Pancreas (tissue), 10 donors: Measurements from ENCODE around the gene TMA7. TPM values are rescaled to one million over a fixed set of nuclear protein-coding genes. Genes with fewer than 3 reads are reported as not detected.
A peak's percentile ranks its signal among the peaks of the same experiment; 100 is the strongest.
"Not testable (repeated sequence)": the region's sequence is repeated elsewhere in the genome, so short reads cannot be mapped to it uniquely, and the experiment has no call there.

Experiments used
- ATAC-seq, 4 donors: fragments of 200-7000 bp; cut with Tn5 transposase; one replicate each; pipeline versions ENCODE4 v1.8.0 to v1.9.1; 2020; ENCODE audit warnings: mild to moderate bottlenecking in 4 of 4, moderate library complexity in 4 of 4
- DNase-seq, 6 donors: peaks; one replicate each; pipeline ENCODE4 v3.0.0-alpha.2; 2020
- FAIRE-seq: peaks from 2 replicates; lab custom pipeline; 2012; peaks lifted over from hg19 to GRCh38; lab: Jason Lieb, UNC
- H3K27ac ChIP-seq, 4 donors: fragments of 200-600 bp; sonication (generic); 1 replicate in 3 of 4; 2 replicates in 1 of 4; pipeline versions ENCODE4 v1.5.0 to v1.8.0; 2020
- H3K27me3 ChIP-seq, 4 donors: fragments of 200-600 bp; one replicate each; pipeline ENCODE4 v1.8.0; 2021
- H3K36me3 ChIP-seq, 3 donors: fragments of 200-600 bp; sonication (generic) in 1 of 3; one replicate each; pipeline versions ENCODE4 v1.5.0 to v1.8.0; 2020 to 2021
- H3K4me1 ChIP-seq, 3 donors: fragments of 200-600 bp; one replicate each; pipeline ENCODE4 v1.8.0; 2021
- H3K4me3 ChIP-seq, 4 donors: fragments of 200-600 bp; sonication (generic) in 2 of 4; one replicate each; pipeline versions ENCODE4 v1.5.0 to v1.8.0; 2020 to 2021
- H3K9me3 ChIP-seq, 4 donors: fragments of 200-600 bp; one replicate each; pipeline ENCODE4 v1.8.0; 2021
- WGBS, 2 donors: extraction: QIAGEN DNeasy Blood & Tissue Kit; methylation state at CpG; one replicate each; pipeline ENCODE4 v1.1.7; 2013; 5-methylcytosine and 5-hydroxymethylcytosine counted together
- intact Hi-C, 3 donors: fragments of 100-400 bp; cut with DNase I; formaldehyde crosslinking; loops; one replicate each; pipeline versions ENCODE4 v1.11.1 to v1.14.2; 2022
- polyA plus RNA-seq, 2 donors: library from polyadenylated mRNA; stranded (reverse); fragments of 200-250 nt; gene quantifications; one replicate each; pipeline ENCODE4 v1.2.3, GENCODE V29; 2013
- total RNA-seq, 6 donors: library from RNA; stranded (reverse); fragmentation: NEBNext Ultra II Directional in 4 of 6; extraction: Animal tissue kit (Norgen Biotek cat#: 25700) in 4 of 6; gene quantifications; one replicate each; pipeline versions ENCODE4 v1.2.1 to v1.2.4, GENCODE V29; 2021 to 2023
- TF ChIP-seq, protein P1 (sequence below), 4 donors: fragments of 200-600 bp; sonication (generic) in 3 of 4; IDR thresholded peaks; one replicate each; pipeline versions ENCODE4 v1.5.0 to v1.8.0; 2021; ENCODE audit warnings: antibody characterized with exemption in 4 of 4
- donor health status: healthy with polysubstance abuse.
- donor health status: DM: no; HTN: no; CAD: no; lungs with moderate emphysema.
- donor health status: DM: no; HTN: no; CAD: no.
- donor health status: control.
- donor health status: control.
- donor health status: Bipolar disorder and iron deficiency.
- donor health status: DM: yes; HTN: yes; CAD: no.
- donor health status: DM: no; HTN: no; CAD: no.
- donor health status: DM: no; HTN: no; CAD: no.
- donor health status: DM: yes; HTN: yes; CAD: no.

The TMA7 gene
- total and polyA plus RNA-seq, 8 donors, result 59.0 to 320 (median 72.5) TPM

DNA sequence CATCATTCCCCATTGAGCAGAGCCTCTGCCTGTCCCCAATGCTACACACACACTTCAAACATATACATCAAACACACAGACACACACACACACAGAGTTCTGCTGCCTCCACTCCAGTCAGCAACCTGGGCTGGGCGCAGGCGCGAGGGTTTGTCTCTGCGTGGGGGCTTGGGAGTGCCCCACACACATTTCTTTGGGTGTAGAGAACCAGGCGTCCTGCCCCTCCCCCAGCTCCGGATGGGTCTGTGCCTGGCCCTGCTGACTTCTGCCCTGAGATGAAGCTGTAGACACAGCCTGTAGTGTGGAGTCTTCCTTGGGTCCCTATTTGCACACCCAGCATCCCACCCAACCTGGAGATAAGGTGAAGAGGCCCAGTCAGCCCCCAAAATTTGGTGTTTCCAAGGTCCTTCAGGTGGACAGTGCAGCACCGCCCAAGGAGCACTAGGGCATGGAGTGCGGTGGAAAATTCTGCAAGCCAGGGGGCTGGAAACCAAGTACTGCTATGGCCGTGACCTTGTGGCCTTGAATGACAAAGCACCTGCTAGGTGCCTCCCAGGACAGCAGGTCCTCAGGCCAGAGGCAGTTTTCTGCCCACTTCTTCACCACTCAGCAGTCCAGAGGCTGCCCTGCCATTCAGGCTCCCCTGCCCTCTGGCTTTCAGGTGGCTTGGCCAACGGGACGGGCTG, 41.2 kb upstream of the TMA7 start:
- Histone ChIP-seq H3K4me3 (no peak overlapping the region), H3K9me3 (no peaks in the 10 kb centered on the region), H3K27me3 (no peaks in the 10 kb centered on the region), H3K4me1 (peaks cover 5 to 11% (median 11%) of the 10 kb centered on the region in 3 donors), H3K36me3 (peaks cover 0 to 8% (median 0%) of the 10 kb centered on the region in 3 donors), H3K27ac (peak overlapping the region in 2 of 4 donors; percentile 37 to 47)
- ATAC-seq (peak in 2 of 4 donors; percentile 2), FAIRE-seq (no peak), DNase-seq (peak in 5 of 6 donors; percentile 13 to 59 (median 41))
- 41 to 48% methylated on average over 11 of the region's 11 CpGs for WGBS, 2 donors
- TF ChIP-seq, protein P1, sequence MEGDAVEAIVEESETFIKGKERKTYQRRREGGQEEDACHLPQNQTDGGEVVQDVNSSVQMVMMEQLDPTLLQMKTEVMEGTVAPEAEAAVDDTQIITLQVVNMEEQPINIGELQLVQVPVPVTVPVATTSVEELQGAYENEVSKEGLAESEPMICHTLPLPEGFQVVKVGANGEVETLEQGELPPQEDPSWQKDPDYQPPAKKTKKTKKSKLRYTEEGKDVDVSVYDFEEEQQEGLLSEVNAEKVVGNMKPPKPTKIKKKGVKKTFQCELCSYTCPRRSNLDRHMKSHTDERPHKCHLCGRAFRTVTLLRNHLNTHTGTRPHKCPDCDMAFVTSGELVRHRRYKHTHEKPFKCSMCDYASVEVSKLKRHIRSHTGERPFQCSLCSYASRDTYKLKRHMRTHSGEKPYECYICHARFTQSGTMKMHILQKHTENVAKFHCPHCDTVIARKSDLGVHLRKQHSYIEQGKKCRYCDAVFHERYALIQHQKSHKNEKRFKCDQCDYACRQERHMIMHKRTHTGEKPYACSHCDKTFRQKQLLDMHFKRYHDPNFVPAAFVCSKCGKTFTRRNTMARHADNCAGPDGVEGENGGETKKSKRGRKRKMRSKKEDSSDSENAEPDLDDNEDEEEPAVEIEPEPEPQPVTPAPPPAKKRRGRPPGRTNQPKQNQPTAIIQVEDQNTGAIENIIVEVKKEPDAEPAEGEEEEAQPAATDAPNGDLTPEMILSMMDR (IDR thresholded peaks at IDR 0.05), result no peak
- intact Hi-C loops, result loop anchor here in 1 of 3 donors (10.0 kb wide), 1 partner anchor 124 kb away; no protein-coding TSS in a partner anchor

DNA sequence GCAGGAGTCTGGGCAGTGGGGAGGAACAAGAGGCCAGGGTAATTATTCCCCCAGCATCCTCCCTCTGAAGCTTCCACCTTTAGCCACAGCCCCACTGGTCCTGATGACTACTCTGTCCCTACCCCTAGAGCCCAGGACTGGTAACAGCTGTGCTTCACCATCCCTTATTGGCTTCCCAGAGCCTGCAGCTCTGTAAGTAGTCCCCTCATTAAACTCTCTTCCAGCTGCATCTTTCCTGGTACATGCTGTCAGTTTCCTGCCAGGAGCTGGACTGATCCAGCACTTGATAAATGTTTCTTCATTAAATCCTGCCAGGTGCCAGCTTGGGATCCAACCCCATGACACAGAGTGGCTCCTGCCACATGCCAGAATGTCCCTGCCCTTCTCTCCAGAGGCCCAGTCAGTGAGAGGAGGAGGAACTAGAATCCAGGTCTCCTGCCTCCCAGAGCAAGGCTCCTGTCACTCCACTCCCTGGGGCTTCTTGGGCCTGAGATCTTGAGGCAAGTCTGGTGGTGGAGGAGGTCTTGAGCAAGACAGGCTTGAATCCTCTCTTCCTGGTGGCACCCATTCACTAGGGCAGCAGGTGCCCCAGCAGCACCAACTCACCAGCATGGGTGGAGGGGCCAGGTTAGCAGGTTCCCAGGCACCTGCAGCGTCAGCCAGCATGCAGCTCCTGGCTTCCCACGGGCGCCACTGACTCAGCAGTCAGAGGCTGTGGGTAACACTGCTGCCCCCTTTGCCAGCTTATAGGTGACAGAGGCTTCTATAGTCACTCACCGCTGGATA, 40.5 kb upstream of the TMA7 start:
- no peak for FAIRE-seq
- ATAC-seq, result peak; percentile 81 to 91 (median 86)
- WGBS, 2 donors, result 22 to 39% methylated on average over 4 of the region's 4 CpGs
- Histone ChIP-seq H3K4me1 (peaks cover 5 to 11% (median 11%) of the 10 kb centered on the region in 3 donors), H3K36me3 (peaks cover 0 to 15% (median 0%) of the 10 kb centered on the region in 3 donors), H3K4me3 (no peak overlapping the region), H3K9me3 (no peaks in the 10 kb centered on the region), H3K27ac (peak overlapping the region in 3 of 4 donors; percentile 20 to 47 (median 37)), H3K27me3 (no peaks in the 10 kb centered on the region)
- TF ChIP-seq, protein P1 (IDR thresholded peaks at IDR 0.05), result no peak
- intact Hi-C loops, result loop anchor here (5.0 to 10.0 kb wide), 2 partner anchors 38 to 125 kb away; no protein-coding TSS in a partner anchor
- DNase-seq, result peak; percentile 79 to 93 (median 84)

DNA sequence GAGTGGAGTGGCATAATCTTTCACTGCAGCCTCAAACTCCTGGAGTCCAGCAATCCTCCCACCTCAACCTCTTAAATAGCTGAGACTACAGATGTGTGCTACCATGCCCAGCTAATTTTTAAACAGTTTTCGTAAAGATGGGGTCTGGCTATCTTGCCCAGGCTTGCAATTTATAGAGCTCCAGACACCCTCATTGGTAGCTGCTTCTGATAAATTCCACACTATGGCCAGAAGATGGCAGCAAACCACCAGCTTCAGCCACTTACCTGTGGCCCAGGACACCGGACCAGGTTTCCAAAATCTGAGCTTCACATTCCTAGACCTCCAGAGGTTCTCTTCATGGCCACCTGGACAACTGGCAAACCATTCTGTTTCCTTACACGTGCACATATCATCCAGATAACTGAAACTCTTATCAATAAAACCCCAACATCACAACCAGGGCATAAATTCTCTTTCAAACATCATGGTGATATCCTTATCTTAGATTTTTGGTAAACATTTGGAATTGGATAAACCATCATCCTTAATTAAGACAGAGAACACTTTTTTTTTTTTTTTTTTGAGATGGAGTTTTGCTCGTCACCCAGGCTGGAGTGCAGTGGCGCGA, 39.1 kb upstream of the TMA7 start:
- Histone ChIP-seq H3K27me3 (no peaks in the 10 kb centered on the region), H3K4me1 (peaks cover 5 to 11% (median 11%) of the 10 kb centered on the region in 3 donors), H3K36me3 (peaks cover 0 to 19% (median 0%) of the 10 kb centered on the region in 3 donors), H3K4me3 (no peak overlapping the region), H3K9me3 (no peaks in the 10 kb centered on the region), H3K27ac (no peak overlapping the region)
- DNase-seq, result peak in 4 of 6 donors; percentile 50 to 71 (median 59)
- intact Hi-C loops, result loop anchor here in 2 of 3 donors (5.0 kb wide), 1 partner anchor 36 kb away; no protein-coding TSS in a partner anchor
- 50 to 52% methylated on average over 6 of the region's 6 CpGs for WGBS, 2 donors
- no peak for FAIRE-seq
- peak; percentile 70 to 81 (median 77) for ATAC-seq
- TF ChIP-seq, protein P1 (IDR thresholded peaks at IDR 0.05), result peak; percentile 68 to 80 (median 72)

DNA sequence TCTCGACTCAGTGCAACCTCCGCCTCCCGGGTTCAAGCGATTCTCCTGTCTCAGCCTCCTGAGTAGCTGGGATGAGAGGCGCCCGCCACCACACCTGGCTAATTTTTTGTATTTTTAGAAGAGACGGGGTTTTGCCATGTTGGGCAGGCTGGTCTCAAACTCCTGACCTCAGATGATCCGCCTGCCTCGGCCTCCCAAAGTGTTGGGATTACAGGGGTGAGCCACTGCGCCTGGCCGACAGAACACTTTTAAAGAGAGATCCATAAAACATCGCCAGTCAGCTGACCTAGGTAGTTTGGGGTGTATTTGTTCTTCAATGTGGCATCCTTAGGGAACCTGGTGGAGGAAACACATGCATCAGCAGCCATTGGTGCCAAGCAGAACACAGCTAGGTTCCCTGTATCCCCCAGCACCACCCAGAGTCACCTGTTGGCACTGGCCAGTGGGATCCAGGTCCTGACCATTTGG, 38.6 kb upstream of the TMA7 start:
- peaks cover 0 to 22% (median 0%) of the 10 kb centered on the region in 3 donors for H3K36me3 ChIP-seq
- H3K9me3 ChIP-seq, ATAC-seq, FAIRE-seq, H3K27me3 ChIP-seq, H3K4me3 ChIP-seq: not testable (repeated sequence)
- H3K4me1 ChIP-seq, result peaks cover 5 to 11% (median 11%) of the 10 kb centered on the region in 3 donors
- intact Hi-C loops, result loop anchor here in 2 of 3 donors (5.0 kb wide), 1 partner anchor 36 kb away; no protein-coding TSS in a partner anchor
- WGBS, 2 donors, result 81 to 86% methylated on average over 12 of the region's 12 CpGs
- peak overlapping the region in 1 of 4 donors; percentile 31 for H3K27ac ChIP-seq
- peak in 2 of 6 donors; percentile 12 to 15 for DNase-seq
